Measurements from ENCODE around the gene THOC5. TPM values are rescaled to one million over a fixed set of nuclear protein-coding genes. Genes with fewer than 3 reads are reported as not detected.

The THOC5 gene
- total RNA-seq, 4 donors from 2014 or later, result 38.6 to 56.1 (median 48.6) TPM

- Histone ChIP-seq H3K4me3 (no peak overlapping the region), H3K27ac (replicated peaks in 1 of 4) (no peak overlapping the region), H3K27me3 (no peaks in the 10 kb centered on the region), H3K9me3 (no peaks in the 10 kb centered on the region), H3K4me1 (peaks cover 0 to 11% (median 5%) of the 10 kb centered on the region in 4 donors), H3K36me3 (no peaks in the 10 kb centered on the region)
- intact Hi-C loops (cut with DNase I), result no loop called here
- TF ChIP-seq CTCF (IDR thresholded peaks at IDR 0.05), result no peak
- TF ChIP-seq EP300 (IDR thresholded peaks at IDR 0.05), result no peak
- no peak for TF ChIP-seq POLR2AphosphoS5 (IDR thresholded peaks at IDR 0.05)
- TF ChIP-seq POLR2A (IDR thresholded peaks at IDR 0.05; ENCODE audit: low read depth), result no peak
- 82% methylated on average over 4 of the region's 9 CpGs for WGBS
- DNase-seq (ENCODE audit: extremely low spot score), result no peak
Observed at GRCh38 chr22:29456211-29456671, 97.3 kb downstream of the THOC5 start.

Other genes with a start within 250 kb of the THOC5 start
- gene GAS2L1, start 247.1 kb downstream of the THOC5 start, total RNA-seq, result 10 to 100 TPM; 25.8 to 63.9 (median 38.8) TPM
- gene RASL10A, start 238.1 kb downstream of the THOC5 start, total RNA-seq, result 1 to 10 TPM in 1 of 4 donors, under 1 TPM in 2, not detected in 1; 0.50 to 1.6 (median 0.84) TPM
- gene AP1B1, start 165.2 kb downstream of the THOC5 start, total RNA-seq, result 10 to 100 TPM; 55.6 to 72.2 (median 57.4) TPM
- gene RFPL1, start 115.2 kb downstream of the THOC5 start, total RNA-seq, result not detected
- 1 to 10 TPM; 1.2 to 2.7 (median 2.0) TPM for gene NEFH, start 73.5 kb downstream of the THOC5 start, total RNA-seq
- 10 to 100 TPM in 2 of 4 donors, 1 to 10 TPM in 2; 5.6 to 17.7 (median 10.8) TPM for gene NIPSNAP1, start 27.4 kb upstream of the THOC5 start, total RNA-seq
- gene NF2, start 49.9 kb upstream of the THOC5 start, total RNA-seq, result 10 to 100 TPM; 34.5 to 47.3 (median 42.0) TPM
- gene CABP7, start 166.2 kb upstream of the THOC5 start, total RNA-seq, result under 1 TPM; under 0.01 to 0.99 (median 0.54) TPM
- gene ZMAT5, start 213.2 kb upstream of the THOC5 start, total RNA-seq, result 10 to 100 TPM; 13.3 to 33.8 (median 23.1) TPM
- gene UQCR10, start 213.6 kb upstream of the THOC5 start, total RNA-seq, result 10 to 100 TPM; 57.5 to 81.7 (median 59.0) TPM

Data from esophagus muscularis mucosa (tissue), 4 donors.